ENCODE measurements around the gene CAMTA1.

DNA sequence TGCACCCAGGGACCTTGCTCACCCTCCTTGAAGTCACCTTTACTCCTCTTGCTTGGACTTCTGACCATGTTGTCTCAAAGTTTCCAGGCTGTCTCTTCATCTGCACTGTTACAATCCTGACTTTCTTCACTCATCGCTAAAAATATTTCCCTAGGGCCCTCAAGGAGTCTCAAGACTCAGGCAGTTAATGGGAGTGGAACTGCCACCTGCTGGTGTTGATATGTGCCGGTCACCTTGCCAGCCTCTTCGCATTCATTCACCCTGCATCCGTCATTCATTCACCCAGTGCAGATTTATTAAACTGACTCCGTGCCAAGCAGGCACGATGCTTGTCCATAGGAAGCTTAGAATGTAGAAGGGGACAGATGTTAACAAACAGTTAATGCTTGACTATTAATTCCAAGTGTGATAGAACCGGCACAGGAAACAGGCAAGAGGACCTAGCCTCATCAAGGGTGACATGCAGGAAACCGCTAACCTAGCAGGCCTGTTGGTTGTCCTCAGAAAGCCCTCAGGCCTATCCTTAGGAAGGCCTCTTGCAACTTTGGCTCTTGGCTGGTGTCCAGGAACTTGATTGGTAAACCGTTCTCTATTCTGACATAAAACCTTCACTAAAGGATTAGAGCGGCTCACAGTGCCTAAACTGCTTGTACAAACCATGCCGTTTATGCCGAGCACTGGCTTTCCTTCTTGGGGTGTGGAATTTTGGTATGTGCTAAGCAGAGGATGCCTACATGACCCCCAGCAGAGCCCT lies 342.2 kb downstream of the CAMTA1 start:
- TF ChIP-seq EP300 (IDR thresholded peaks at IDR 0.05) (no peak), POLR2AphosphoS5 (IDR thresholded peaks at IDR 0.05) (no peak)

Data from upper lobe of left lung (tissue), 4 donors.